GM12878 (cell line): ENCODE data around the gene SNCAIP.

Experiments used
- CBX5 ChIP-seq: sonication (generic); IDR thresholded peaks from 2 replicates; pipeline ENCODE4 v1.6.1; 2016; ENCODE audit warnings: low read depth, moderate library complexity, mild to moderate bottlenecking, inconsistent platforms
- CREB1 ChIP-seq: IDR thresholded peaks from 2 replicates; pipeline ENCODE4 v1.6.1; 2012; ENCODE audit warnings: low read depth, mild to moderate bottlenecking, inconsistent platforms
- HDAC2 ChIP-seq: fragments of 200-600 bp; sonication (generic); IDR thresholded peaks from 2 replicates; pipeline ENCODE4 v1.6.1; 2017
- POLR2A ChIP-seq: IDR thresholded peaks from 2 replicates; pipeline ENCODE4 v1.6.1; 2011; ENCODE audit warnings: low read depth, mild to moderate bottlenecking, low read length
- POLR2AphosphoS5 ChIP-seq: IDR thresholded peaks from 2 replicates; pipeline ENCODE4 v1.6.1; 2011; ENCODE audit warnings: mild to moderate bottlenecking, low read length, inconsistent platforms
- RAD21 ChIP-seq: IDR thresholded peaks from 2 replicates; pipeline ENCODE4 v1.6.1; 2011; ENCODE audit warnings: mild to moderate bottlenecking, low read depth, low read length, moderate library complexity; ENCODE audit not compliant: insufficient read depth
- RB1 ChIP-seq: fragments of 450-650 bp; formaldehyde crosslinking; IDR thresholded peaks from 2 replicates; pipeline ENCODE4 v1.6.1; 2017; ENCODE audit warnings: mild to moderate bottlenecking, borderline replicate concordance
- RCOR1 ChIP-seq: conservative IDR thresholded peaks from 2 replicates; pipeline ENCODE4 v1.6.1; 2012; ENCODE audit warnings: low read depth, low read length, improper control_type of control experiment
- SIN3A ChIP-seq: IDR thresholded peaks from 2 replicates; pipeline ENCODE4 v1.6.1; 2012; ENCODE audit warnings: low read depth, low read length, improper control_type of control experiment
- TCF3 ChIP-seq: IDR thresholded peaks from 2 replicates; pipeline ENCODE4 v1.6.1; 2012; ENCODE audit warnings: low read depth, mild to moderate bottlenecking, low read length, borderline replicate concordance; ENCODE audit not compliant: insufficient read depth
- ZNF24 ChIP-seq: fragments of 450-650 bp; IDR thresholded peaks from 2 replicates; pipeline ENCODE4 v1.6.1; 2017; ENCODE audit warnings: antibody characterized with exemption, mild to moderate bottlenecking
- ZNF274 ChIP-seq: IDR thresholded peaks from one replicate; pipeline ENCODE4 v1.8.0; 2011; ENCODE audit not compliant: insufficient read length, insufficient read depth
- TF ChIP-seq, protein P1 (sequence below), 3 experiments: IDR thresholded peaks in 2 of 3; conservative IDR thresholded peaks in 1 of 3; 2 replicates each; pipeline ENCODE4 v1.5.1; 2011; ENCODE audit warnings: low read depth in 3 of 3, low read length in 3 of 3, mild to moderate bottlenecking in 3 of 3, control low read depth in 2 of 3, moderate library complexity in 2 of 3, inconsistent platforms in 1 of 3, mixed read lengths in 1 of 3; ENCODE audit not compliant: control insufficient read depth in 2 of 3, insufficient read depth in 1 of 3; ENCODE audit errors: extremely low read depth in 1 of 3
- TF ChIP-seq, protein P2 (sequence below): fragments of 450-650 bp; IDR thresholded peaks from 2 replicates; pipeline ENCODE4 v1.6.1; 2016; ENCODE audit warnings: mild to moderate bottlenecking, moderate library complexity, borderline replicate concordance

DNA sequence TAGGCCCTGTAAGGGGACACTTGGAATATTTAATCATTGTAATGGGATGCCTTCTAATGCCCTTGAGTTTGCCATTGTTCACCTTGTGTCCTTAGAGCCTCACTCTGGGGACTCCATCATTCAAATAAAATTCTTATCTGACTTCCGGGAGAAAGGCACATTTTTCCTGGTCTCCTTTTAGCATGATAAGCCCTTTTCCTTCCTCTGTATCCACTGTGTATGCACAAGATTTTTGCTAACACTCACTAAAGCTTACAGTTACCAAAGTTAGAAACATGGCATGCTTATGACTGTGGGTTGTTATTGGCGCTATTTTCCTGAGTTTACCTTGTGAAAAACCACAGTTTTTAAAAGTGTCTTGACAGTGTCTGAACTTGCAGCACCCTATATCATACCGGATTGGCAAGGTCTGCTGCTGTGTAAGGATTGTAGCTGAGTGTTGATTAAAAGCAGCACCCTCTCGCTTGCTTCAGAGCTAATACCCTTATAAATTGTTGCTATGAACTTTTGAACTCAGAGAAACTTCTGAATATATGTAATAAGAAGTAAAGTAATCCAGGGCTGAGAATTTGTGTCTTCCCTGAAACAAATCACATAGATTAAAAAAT is 46.4 kb downstream of the SNCAIP start:
- TF ChIP-seq, protein P1, sequence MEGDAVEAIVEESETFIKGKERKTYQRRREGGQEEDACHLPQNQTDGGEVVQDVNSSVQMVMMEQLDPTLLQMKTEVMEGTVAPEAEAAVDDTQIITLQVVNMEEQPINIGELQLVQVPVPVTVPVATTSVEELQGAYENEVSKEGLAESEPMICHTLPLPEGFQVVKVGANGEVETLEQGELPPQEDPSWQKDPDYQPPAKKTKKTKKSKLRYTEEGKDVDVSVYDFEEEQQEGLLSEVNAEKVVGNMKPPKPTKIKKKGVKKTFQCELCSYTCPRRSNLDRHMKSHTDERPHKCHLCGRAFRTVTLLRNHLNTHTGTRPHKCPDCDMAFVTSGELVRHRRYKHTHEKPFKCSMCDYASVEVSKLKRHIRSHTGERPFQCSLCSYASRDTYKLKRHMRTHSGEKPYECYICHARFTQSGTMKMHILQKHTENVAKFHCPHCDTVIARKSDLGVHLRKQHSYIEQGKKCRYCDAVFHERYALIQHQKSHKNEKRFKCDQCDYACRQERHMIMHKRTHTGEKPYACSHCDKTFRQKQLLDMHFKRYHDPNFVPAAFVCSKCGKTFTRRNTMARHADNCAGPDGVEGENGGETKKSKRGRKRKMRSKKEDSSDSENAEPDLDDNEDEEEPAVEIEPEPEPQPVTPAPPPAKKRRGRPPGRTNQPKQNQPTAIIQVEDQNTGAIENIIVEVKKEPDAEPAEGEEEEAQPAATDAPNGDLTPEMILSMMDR (IDR thresholded peaks at IDR 0.05 in 2 of 3, conservative IDR thresholded peaks at IDR 0.05 in 1 of 3; ENCODE audit: control insufficient read depth in 2 of 3, extremely low read depth in 1 of 3, insufficient read depth in 1 of 3, low read depth in 3 of 3, low read length in 3 of 3): no peak
- TF ChIP-seq POLR2A (no peak), ZNF24 (no peak), POLR2AphosphoS5 (no peak), SIN3A (no peak), RAD21 (no peak), CREB1 (no peak), RB1 (no peak), HDAC2 (no peak), ZNF274 (no peak), TCF3 (no peak), CBX5 (no peak), RCOR1 (no peak)
- TF ChIP-seq, protein P2, sequence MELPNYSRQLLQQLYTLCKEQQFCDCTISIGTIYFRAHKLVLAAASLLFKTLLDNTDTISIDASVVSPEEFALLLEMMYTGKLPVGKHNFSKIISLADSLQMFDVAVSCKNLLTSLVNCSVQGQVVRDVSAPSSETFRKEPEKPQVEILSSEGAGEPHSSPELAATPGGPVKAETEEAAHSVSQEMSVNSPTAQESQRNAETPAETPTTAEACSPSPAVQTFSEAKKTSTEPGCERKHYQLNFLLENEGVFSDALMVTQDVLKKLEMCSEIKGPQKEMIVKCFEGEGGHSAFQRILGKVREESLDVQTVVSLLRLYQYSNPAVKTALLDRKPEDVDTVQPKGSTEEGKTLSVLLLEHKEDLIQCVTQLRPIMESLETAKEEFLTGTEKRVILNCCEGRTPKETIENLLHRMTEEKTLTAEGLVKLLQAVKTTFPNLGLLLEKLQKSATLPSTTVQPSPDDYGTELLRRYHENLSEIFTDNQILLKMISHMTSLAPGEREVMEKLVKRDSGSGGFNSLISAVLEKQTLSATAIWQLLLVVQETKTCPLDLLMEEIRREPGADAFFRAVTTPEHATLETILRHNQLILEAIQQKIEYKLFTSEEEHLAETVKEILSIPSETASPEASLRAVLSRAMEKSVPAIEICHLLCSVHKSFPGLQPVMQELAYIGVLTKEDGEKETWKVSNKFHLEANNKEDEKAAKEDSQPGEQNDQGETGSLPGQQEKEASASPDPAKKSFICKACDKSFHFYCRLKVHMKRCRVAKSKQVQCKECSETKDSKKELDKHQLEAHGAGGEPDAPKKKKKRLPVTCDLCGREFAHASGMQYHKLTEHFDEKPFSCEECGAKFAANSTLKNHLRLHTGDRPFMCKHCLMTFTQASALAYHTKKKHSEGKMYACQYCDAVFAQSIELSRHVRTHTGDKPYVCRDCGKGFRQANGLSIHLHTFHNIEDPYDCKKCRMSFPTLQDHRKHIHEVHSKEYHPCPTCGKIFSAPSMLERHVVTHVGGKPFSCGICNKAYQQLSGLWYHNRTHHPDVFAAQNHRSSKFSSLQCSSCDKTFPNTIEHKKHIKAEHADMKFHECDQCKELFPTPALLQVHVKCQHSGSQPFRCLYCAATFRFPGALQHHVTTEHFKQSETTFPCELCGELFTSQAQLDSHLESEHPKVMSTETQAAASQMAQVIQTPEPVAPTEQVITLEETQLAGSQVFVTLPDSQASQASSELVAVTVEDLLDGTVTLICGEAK: no peak
